DOHH2 (cell line): ENCODE results near the gene C6orf89.

ENCODE experiments used
- CTCF ChIP-seq: fragments of 200-600 bp; sonication (generic); IDR thresholded peaks from one replicate; pipeline ENCODE4 v1.5.1; 2014; ENCODE audit warnings: antibody characterized with exemption, mild to moderate bottlenecking, low read depth, low read length; ENCODE audit not compliant: poor library complexity, severe bottlenecking
- EZH2phosphoT487 ChIP-seq: fragments of 200-600 bp; sonication (generic); IDR thresholded peaks from 2 replicates; pipeline ENCODE4 v1.6.1; 2017; ENCODE audit warnings: borderline replicate concordance, mild to moderate bottlenecking, antibody characterized with exemption, low read length, moderate library complexity, mixed read lengths

GRCh38 chr6:36841756-36842155 lies 44.0 kb upstream of the C6orf89 start:
- TF ChIP-seq CTCF (no peak), EZH2phosphoT487 (no peak)
